Measurements from ENCODE around the gene DEFB132. TPM values are rescaled to one million over a fixed set of nuclear protein-coding genes. Genes with fewer than 3 reads are reported as not detected.

Gene DEFB132
- polyA plus RNA-seq, 3 donors, result not detected

- DNase-seq, result peak; percentile 91 to 96 (median 95)
- peak overlapping the region; percentile 15 to 70 (median 46) for H3K4me3 ChIP-seq (replicated peaks in 1 of 3; ENCODE audit: low read depth in 2 of 3, low read length in 3 of 3)
- no peaks in the 10 kb centered on the region for H4K20me1 ChIP-seq (ENCODE audit: insufficient read depth, low read length)
- intact Hi-C loops (cut with micrococcal nuclease), result no loop called here
- no peaks in the 10 kb centered on the region for H3K79me2 ChIP-seq (ENCODE audit: insufficient read depth, low read length)
- peaks cover 28% of the 10 kb centered on the region in 2 donors for H3K4me1 ChIP-seq (ENCODE audit: control insufficient read depth in 1 of 2, insufficient read depth in 2 of 2, low read length in 2 of 2)
- Mint-ChIP-seq H3K4me1 (peaks cover 23% of the 10 kb centered on the region), H3K4me3 (peak overlapping the region; percentile 79 to 87), H3K27ac (peak overlapping the region; percentile 76 to 93 (median 87)), H3K9me3 (no peaks in the 10 kb centered on the region), H3K36me3 (no peaks in the 10 kb centered on the region), H3K27me3 (ENCODE audit: low read depth in 3 of 3) (peaks cover 0 to 3% (median 1%) of the 10 kb centered on the region in 3 donors)
- H3K27ac ChIP-seq (ENCODE audit: low read depth in 1 of 2, low read length in 2 of 2), result peak overlapping the region; percentile 36 to 39
- 2% methylated on average over 16 of the region's 31 CpGs for WGBS (ENCODE audit: insufficient coverage)
- H3K4me2 ChIP-seq (replicated peaks; ENCODE audit: extremely low read depth, low read length, poor library complexity, severe bottlenecking), result peak overlapping the region; percentile 76
- peak overlapping the region; percentile 11 for H3K9ac ChIP-seq (ENCODE audit: insufficient read depth, low read length, poor library complexity, severe bottlenecking)
- H3K36me3 ChIP-seq (replicated peaks in 1 of 2; ENCODE audit: control insufficient read depth in 1 of 2, insufficient read depth in 2 of 2, low read length in 2 of 2), result no peaks in the 10 kb centered on the region
- peak overlapping the region; percentile 70 for H2AFZ ChIP-seq (ENCODE audit: insufficient read depth, low read depth, low read length, poor library complexity, severe bottlenecking)
- TF ChIP-seq CTCF (IDR thresholded peaks at IDR 0.05), result no peak
- no peaks in the 10 kb centered on the region for H3K9me3 ChIP-seq (replicated peaks in 1 of 2; ENCODE audit: control insufficient read depth in 1 of 2, insufficient read depth in 1 of 2, low read length in 2 of 2)
- H3K27me3 ChIP-seq (ENCODE audit: control insufficient read depth in 2 of 2, insufficient read depth in 2 of 2, low read length in 2 of 2), result no peaks in the 10 kb centered on the region
Measured at GRCh38 chr20:309841-310644, 52.5 kb downstream of the DEFB132 start.

- H3K36me3 ChIP-seq (replicated peaks in 1 of 2; ENCODE audit: control insufficient read depth in 1 of 2, insufficient read depth in 2 of 2, low read length in 2 of 2), result no peaks in the 10 kb centered on the region
- peak overlapping the region in 1 of 2 donors; percentile 39 for H3K27ac ChIP-seq (ENCODE audit: low read depth in 1 of 2, low read length in 2 of 2)
- H3K4me1 ChIP-seq (ENCODE audit: control insufficient read depth in 1 of 2, insufficient read depth in 2 of 2, low read length in 2 of 2), result peaks cover 28% of the 10 kb centered on the region in 2 donors
- no peaks in the 10 kb centered on the region for H3K36me3 Mint-ChIP-seq
- no peak for DNase-seq
- no peaks in the 10 kb centered on the region for H3K27me3 ChIP-seq (ENCODE audit: control insufficient read depth in 2 of 2, insufficient read depth in 2 of 2, low read length in 2 of 2)
- no peaks in the 10 kb centered on the region for H3K79me2 ChIP-seq (ENCODE audit: insufficient read depth, low read length)
- H3K4me3 ChIP-seq (replicated peaks in 1 of 3; ENCODE audit: low read depth in 2 of 3, low read length in 3 of 3), result peak overlapping the region in 2 of 3 experiments; percentile 46 to 70
- peak overlapping the region; percentile 79 to 87 for H3K4me3 Mint-ChIP-seq
- H3K4me1 Mint-ChIP-seq, result peaks cover 23% of the 10 kb centered on the region
- no peaks in the 10 kb centered on the region for H4K20me1 ChIP-seq (ENCODE audit: insufficient read depth, low read length)
- H3K4me2 ChIP-seq (replicated peaks; ENCODE audit: extremely low read depth, low read length, poor library complexity, severe bottlenecking), result peak overlapping the region; percentile 76
- no peak overlapping the region for H3K9ac ChIP-seq (ENCODE audit: insufficient read depth, low read length, poor library complexity, severe bottlenecking)
- peaks cover 0 to 3% (median 1%) of the 10 kb centered on the region in 3 donors for H3K27me3 Mint-ChIP-seq (ENCODE audit: low read depth in 3 of 3)
- H3K9me3 Mint-ChIP-seq, result no peaks in the 10 kb centered on the region
- intact Hi-C loops (cut with micrococcal nuclease), result no loop called here
- peak overlapping the region in 6 of 7 donors; percentile 69 to 93 (median 81) for H3K27ac Mint-ChIP-seq
- H3K9me3 ChIP-seq (replicated peaks in 1 of 2; ENCODE audit: control insufficient read depth in 1 of 2, insufficient read depth in 1 of 2, low read length in 2 of 2), result no peaks in the 10 kb centered on the region
- peak overlapping the region; percentile 70 for H2AFZ ChIP-seq (ENCODE audit: insufficient read depth, low read depth, low read length, poor library complexity, severe bottlenecking)
- WGBS (ENCODE audit: insufficient coverage), result no CpG with 5 or more reads among the region's 7 CpGs
- no peak for TF ChIP-seq CTCF (IDR thresholded peaks at IDR 0.05)
Measured at GRCh38 chr20:310645-311044, 53.1 kb downstream of the DEFB132 start.

Other genes with a start within 250 kb of the DEFB132 start
- gene DEFB125, start 170.1 kb upstream of the DEFB132 start, polyA plus RNA-seq, result not detected
- not detected for gene DEFB126, start 115.1 kb upstream of the DEFB132 start, polyA plus RNA-seq
- gene DEFB127, start 100.3 kb upstream of the DEFB132 start, polyA plus RNA-seq, result not detected
- gene DEFB128, start 68.0 kb upstream of the DEFB132 start, polyA plus RNA-seq, result not detected
- not detected for gene DEFB129, start 30.5 kb upstream of the DEFB132 start, polyA plus RNA-seq
- 1 to 10 TPM in 1 of 3 donors, under 1 TPM in 2; 0.28 to 9.3 (median 0.88) TPM for gene C20orf96, start 33.0 kb downstream of the DEFB132 start, polyA plus RNA-seq
- gene ZCCHC3, start 39.8 kb downstream of the DEFB132 start, polyA plus RNA-seq, result 1 to 10 TPM; 4.5 to 9.2 (median 5.6) TPM
- gene SOX12, start 67.8 kb downstream of the DEFB132 start, polyA plus RNA-seq, result under 1 TPM; 0.03 to 0.51 (median 0.12) TPM
- under 1 TPM; 0.09 to 0.73 (median 0.56) TPM for gene NRSN2, start 89.4 kb downstream of the DEFB132 start, polyA plus RNA-seq
- 10 to 100 TPM in 1 of 3 donors, 1 to 10 TPM in 2; 8.0 to 17.5 (median 9.4) TPM for gene TRIB3, start 123.0 kb downstream of the DEFB132 start, polyA plus RNA-seq
- gene RBCK1, start 150.6 kb downstream of the DEFB132 start, polyA plus RNA-seq, result 100 to 1,000 TPM in 1 of 3 donors, 10 to 100 TPM in 2; 66.8 to 110 (median 70.8) TPM
- 10 to 100 TPM; 10.5 to 24.7 (median 11.3) TPM for gene TBC1D20, start 204.8 kb downstream of the DEFB132 start, polyA plus RNA-seq